Measurements from ENCODE around the gene RBM6.

GRCh38 chr3:49992326-49992725, 52.4 kb downstream of the RBM6 start:
- TF ChIP-seq, protein P1, sequence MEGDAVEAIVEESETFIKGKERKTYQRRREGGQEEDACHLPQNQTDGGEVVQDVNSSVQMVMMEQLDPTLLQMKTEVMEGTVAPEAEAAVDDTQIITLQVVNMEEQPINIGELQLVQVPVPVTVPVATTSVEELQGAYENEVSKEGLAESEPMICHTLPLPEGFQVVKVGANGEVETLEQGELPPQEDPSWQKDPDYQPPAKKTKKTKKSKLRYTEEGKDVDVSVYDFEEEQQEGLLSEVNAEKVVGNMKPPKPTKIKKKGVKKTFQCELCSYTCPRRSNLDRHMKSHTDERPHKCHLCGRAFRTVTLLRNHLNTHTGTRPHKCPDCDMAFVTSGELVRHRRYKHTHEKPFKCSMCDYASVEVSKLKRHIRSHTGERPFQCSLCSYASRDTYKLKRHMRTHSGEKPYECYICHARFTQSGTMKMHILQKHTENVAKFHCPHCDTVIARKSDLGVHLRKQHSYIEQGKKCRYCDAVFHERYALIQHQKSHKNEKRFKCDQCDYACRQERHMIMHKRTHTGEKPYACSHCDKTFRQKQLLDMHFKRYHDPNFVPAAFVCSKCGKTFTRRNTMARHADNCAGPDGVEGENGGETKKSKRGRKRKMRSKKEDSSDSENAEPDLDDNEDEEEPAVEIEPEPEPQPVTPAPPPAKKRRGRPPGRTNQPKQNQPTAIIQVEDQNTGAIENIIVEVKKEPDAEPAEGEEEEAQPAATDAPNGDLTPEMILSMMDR (IDR thresholded peaks at IDR 0.05): no peak
- TF ChIP-seq MAX (CRISPR knock-in tag; IDR thresholded peaks at IDR 0.05) (no peak), ATF2 (CRISPR knock-in tag; IDR thresholded peaks at IDR 0.05; ENCODE audit: borderline replicate concordance, low read depth) (no peak), ZNF121 (CRISPR knock-in tag; IDR thresholded peaks at IDR 0.05) (no peak), TCF7 (CRISPR knock-in tag; IDR thresholded peaks at IDR 0.05; ENCODE audit: low read depth) (no peak), HMGA2 (CRISPR knock-in tag; IDR thresholded peaks at IDR 0.05) (no peak), ESRRA (CRISPR knock-in tag; IDR thresholded peaks at IDR 0.05; ENCODE audit: borderline replicate concordance) (no peak), ETV6 (CRISPR knock-in tag; IDR thresholded peaks at IDR 0.05) (no peak), IRF1 (CRISPR knock-in tag; IDR thresholded peaks at IDR 0.05) (no peak)
